ENCODE data around the gene MFNG. TPM values are rescaled to one million over a fixed set of nuclear protein-coding genes. Genes with fewer than 3 reads are reported as not detected.

Gene MFNG
- total RNA-seq, 1 experiment from 2014 or later: 3.3 TPM

- no peak overlapping the region for H3T11ph ChIP-seq (ENCODE audit: low read length)
- H2BK15ac ChIP-seq (ENCODE audit: low read depth, low read length): no peak overlapping the region
- no peaks in the 10 kb centered on the region for H3K27me3 ChIP-seq (ENCODE audit: insufficient read depth, low read length)
- no peak overlapping the region for H2AFZ ChIP-seq (ENCODE audit: low read length)
- no peak overlapping the region for H2BK120ac ChIP-seq (ENCODE audit: low read depth, low read length, poor library complexity, severe bottlenecking)
- H4K8ac ChIP-seq (replicated peaks; ENCODE audit: insufficient read length, low read depth, low read length): no peak overlapping the region
- peak overlapping the region; percentile 51 for H3K4me2 ChIP-seq (ENCODE audit: insufficient read depth, insufficient read length, low read length)
- TF ChIP-seq, protein P1, sequence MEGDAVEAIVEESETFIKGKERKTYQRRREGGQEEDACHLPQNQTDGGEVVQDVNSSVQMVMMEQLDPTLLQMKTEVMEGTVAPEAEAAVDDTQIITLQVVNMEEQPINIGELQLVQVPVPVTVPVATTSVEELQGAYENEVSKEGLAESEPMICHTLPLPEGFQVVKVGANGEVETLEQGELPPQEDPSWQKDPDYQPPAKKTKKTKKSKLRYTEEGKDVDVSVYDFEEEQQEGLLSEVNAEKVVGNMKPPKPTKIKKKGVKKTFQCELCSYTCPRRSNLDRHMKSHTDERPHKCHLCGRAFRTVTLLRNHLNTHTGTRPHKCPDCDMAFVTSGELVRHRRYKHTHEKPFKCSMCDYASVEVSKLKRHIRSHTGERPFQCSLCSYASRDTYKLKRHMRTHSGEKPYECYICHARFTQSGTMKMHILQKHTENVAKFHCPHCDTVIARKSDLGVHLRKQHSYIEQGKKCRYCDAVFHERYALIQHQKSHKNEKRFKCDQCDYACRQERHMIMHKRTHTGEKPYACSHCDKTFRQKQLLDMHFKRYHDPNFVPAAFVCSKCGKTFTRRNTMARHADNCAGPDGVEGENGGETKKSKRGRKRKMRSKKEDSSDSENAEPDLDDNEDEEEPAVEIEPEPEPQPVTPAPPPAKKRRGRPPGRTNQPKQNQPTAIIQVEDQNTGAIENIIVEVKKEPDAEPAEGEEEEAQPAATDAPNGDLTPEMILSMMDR (conservative IDR thresholded peaks at IDR 0.05): no peak
- H3K18ac ChIP-seq (ENCODE audit: insufficient read length, low read depth, low read length): no peak overlapping the region
- H3K27me3 Mint-ChIP-seq (ENCODE audit: low read depth): peaks cover 21% of the 10 kb centered on the region
- no peak for DNase-seq
- no peaks in the 10 kb centered on the region for H3K9me3 Mint-ChIP-seq
- H3K56ac ChIP-seq (ENCODE audit: insufficient read length, low read depth, low read length): no peak overlapping the region
- H3K9me3 ChIP-seq (ENCODE audit: control insufficient read depth, low read depth, low read length): no peaks in the 10 kb centered on the region
- H4K5ac ChIP-seq (ENCODE audit: insufficient read length, low read depth, low read length): no peak overlapping the region
- no peak overlapping the region for H2AK5ac ChIP-seq (ENCODE audit: insufficient read length, low read length)
- H3K27ac Mint-ChIP-seq: no peak overlapping the region
- H3K27ac ChIP-seq (ENCODE audit: insufficient read length, low read depth, low read length): no peak overlapping the region
- H2BK12ac ChIP-seq (ENCODE audit: insufficient read length, low read depth, low read length): no peak overlapping the region
- H3K23ac ChIP-seq (ENCODE audit: insufficient read length, low read depth, low read length): no peak overlapping the region
- no peaks in the 10 kb centered on the region for H4K20me1 ChIP-seq (ENCODE audit: control insufficient read depth, insufficient read depth, insufficient read length)
- H3K9ac ChIP-seq (ENCODE audit: extremely low read depth, insufficient read length, low read length): no peak overlapping the region
- H3K4me1 ChIP-seq (ENCODE audit: insufficient read depth, low read length): peaks cover 20% of the 10 kb centered on the region; the same call in 1 of the 2 replicates
- peaks cover 0 to 11% (median 7%) of the 10 kb centered on the region in 3 experiments; a peak in 4 of 7 replicates for H3K36me3 Mint-ChIP-seq (ENCODE audit: insufficient read depth in 1 of 3, low read depth in 3 of 3)
- H4K91ac ChIP-seq (ENCODE audit: insufficient read length, low read depth, low read length): no peak overlapping the region
- no CpG with 5 or more reads among the region's 26 CpGs for WGBS (ENCODE audit: extremely low coverage, insufficient read length, low lambda C conversion rate)
- H3K79me2 ChIP-seq (ENCODE audit: insufficient read depth, low read length): no peaks in the 10 kb centered on the region
- no peaks in the 10 kb centered on the region for H3K79me1 ChIP-seq (ENCODE audit: insufficient read depth, low read depth, low read length, poor library complexity, severe bottlenecking)
- H3K4ac ChIP-seq (ENCODE audit: low read depth, low read length): no peak overlapping the region
- peak overlapping the region in 1 of 2 experiments; percentile 6; a peak in 1 of 5 replicates for H3K4me3 Mint-ChIP-seq
- no peak overlapping the region for H3K14ac ChIP-seq (ENCODE audit: insufficient read depth, low read length)
- peaks cover 33 to 68% of the 10 kb centered on the region in 2 experiments for H3K4me1 Mint-ChIP-seq
- no peak overlapping the region for H2BK20ac ChIP-seq (ENCODE audit: low read depth, low read length, poor library complexity, severe bottlenecking)
- H3K23me2 ChIP-seq (ENCODE audit: insufficient read length, low read depth, low read length, poor library complexity, severe bottlenecking): peaks cover 4% of the 10 kb centered on the region
- no peak overlapping the region for H2BK5ac ChIP-seq (ENCODE audit: insufficient read length, low read length)
These were observed 575 bp downstream of the MFNG start for GRCh38 chr22:37485395-37486223.

All from H9 (cell line).